Lung (tissue), 12 donors: ENCODE data around the gene C9orf50. TPM values are rescaled to one million over a fixed set of nuclear protein-coding genes. Genes with fewer than 3 reads are reported as not detected.

Experiments
- ATAC-seq: fragments of 200-7000 bp; cut with Tn5 transposase; one replicate; pipeline ENCODE4 v1.9.1; 2020; ENCODE audit warnings: moderate number of reproducible peaks; ENCODE audit not compliant: insufficient read depth, low FRiP score
- DNase-seq, 3 donors: peaks; one replicate each; pipeline ENCODE4 v3.0.0-alpha.2; 2013 to 2017
- H3K27ac ChIP-seq, 2 donors: one replicate each; pipeline ENCODE4 v1.5.1; 2013; ENCODE audit warnings: mild to moderate bottlenecking in 2 of 2, moderate library complexity in 2 of 2, control low read depth in 1 of 2, inconsistent platforms in 1 of 2, low read depth in 1 of 2, low read length in 1 of 2
- H3K27me3 ChIP-seq, 3 donors: one replicate each; pipeline ENCODE4 v1.5.1; 2013; ENCODE audit warnings: low read length in 2 of 3; ENCODE audit not compliant: control insufficient read depth in 3 of 3, insufficient read depth in 3 of 3
- H3K36me3 ChIP-seq, 4 donors: one replicate each; pipeline ENCODE4 v1.5.1; 2013; ENCODE audit warnings: low read length in 4 of 4, mild to moderate bottlenecking in 1 of 4, moderate library complexity in 1 of 4; ENCODE audit not compliant: control insufficient read depth in 4 of 4, insufficient read depth in 4 of 4
- H3K4me1 ChIP-seq, 5 donors: one replicate each; pipeline ENCODE4 v1.5.1; 2013; ENCODE audit warnings: low read length in 5 of 5, mild to moderate bottlenecking in 2 of 5, moderate library complexity in 1 of 5; ENCODE audit not compliant: control insufficient read depth in 5 of 5, insufficient read depth in 5 of 5
- H3K4me3 ChIP-seq: one replicate; pipeline ENCODE4 v1.5.1; 2013; ENCODE audit warnings: mild to moderate bottlenecking, control low read depth, moderate library complexity
- H3K9ac ChIP-seq, 2 donors: one replicate each; pipeline ENCODE4 v1.5.1; 2013; ENCODE audit warnings: low read length in 2 of 2, control low read depth in 1 of 2; ENCODE audit not compliant: insufficient read depth in 1 of 2
- H3K9me3 ChIP-seq, 4 donors: one replicate each; pipeline ENCODE4 v1.5.1; 2013; ENCODE audit warnings: low read length in 3 of 4, mild to moderate bottlenecking in 1 of 4, moderate library complexity in 1 of 4; ENCODE audit not compliant: control insufficient read depth in 4 of 4, insufficient read depth in 3 of 4
- WGBS, 2 donors: extraction: QIAGEN DNeasy Blood & Tissue Kit; methylation state at CpG; one replicate each; pipeline ENCODE4 v1.1.7; 2013; 5-methylcytosine and 5-hydroxymethylcytosine counted together
- polyA plus RNA-seq, 2 donors: library from polyadenylated mRNA; stranded (reverse); fragments of 200-250 nt; gene quantifications; one replicate each; pipeline ENCODE4 v1.2.1, GENCODE V29; 2013
- total RNA-seq, 2 donors: library from RNA; depleted of rRNA in 1 of 2; stranded (reverse); fragments of >200 nt in 1 of 2; gene quantifications; one replicate each; pipeline ENCODE4 v1.2.1, GENCODE V29; 2014 to 2021
- TF ChIP-seq, protein P1 (sequence below): IDR thresholded peaks from 2 replicates; pipeline ENCODE4 v1.5.1; 2012; ENCODE audit warnings: mild to moderate bottlenecking; ENCODE audit errors: control extremely low read depth, extremely low read depth
- donor health status: control.
- donor health status: control.
- donor health status: Bipolar disorder and iron deficiency.
- donor health status: healthy.
- donor health status: DM: yes; HTN: yes; CAD: no.

The C9orf50 gene
- total and polyA plus RNA-seq, 4 donors = 0.15 to 0.28 TPM; not detected in 2

DNA sequence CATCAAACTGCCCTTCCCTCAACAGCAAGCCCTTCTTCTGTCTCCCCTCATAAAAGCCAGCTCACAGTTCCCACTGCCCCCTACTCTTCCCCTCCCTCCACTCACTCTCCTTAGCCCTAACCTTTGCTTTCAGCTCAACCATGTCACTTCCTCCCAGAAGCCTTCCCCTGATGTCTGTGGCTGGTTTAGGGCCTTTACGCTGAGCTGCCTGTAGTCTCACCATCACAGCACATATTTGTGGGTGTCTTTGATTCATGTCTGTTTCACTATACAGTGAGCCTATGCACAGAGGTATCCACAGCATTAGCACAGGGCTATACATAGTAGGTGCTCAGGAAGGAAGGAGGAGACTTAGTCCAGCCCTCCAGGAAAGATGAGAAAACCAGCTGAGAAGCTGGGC, 34.7 kb downstream of the C9orf50 start:
- WGBS, 2 donors = 86 to 93% methylated on average over 1 of the region's 1 CpG
- DNase-seq = no peak
- Histone ChIP-seq H3K27me3 (no peaks in the 10 kb centered on the region), H3K4me1 (peaks cover 0 to 19% (median 4%) of the 10 kb centered on the region in 5 donors), H3K9ac (no peak overlapping the region), H3K4me3 (no peak overlapping the region), H3K27ac (no peak overlapping the region), H3K36me3 (no peaks in the 10 kb centered on the region), H3K9me3 (no peaks in the 10 kb centered on the region)
- TF ChIP-seq, protein P1, sequence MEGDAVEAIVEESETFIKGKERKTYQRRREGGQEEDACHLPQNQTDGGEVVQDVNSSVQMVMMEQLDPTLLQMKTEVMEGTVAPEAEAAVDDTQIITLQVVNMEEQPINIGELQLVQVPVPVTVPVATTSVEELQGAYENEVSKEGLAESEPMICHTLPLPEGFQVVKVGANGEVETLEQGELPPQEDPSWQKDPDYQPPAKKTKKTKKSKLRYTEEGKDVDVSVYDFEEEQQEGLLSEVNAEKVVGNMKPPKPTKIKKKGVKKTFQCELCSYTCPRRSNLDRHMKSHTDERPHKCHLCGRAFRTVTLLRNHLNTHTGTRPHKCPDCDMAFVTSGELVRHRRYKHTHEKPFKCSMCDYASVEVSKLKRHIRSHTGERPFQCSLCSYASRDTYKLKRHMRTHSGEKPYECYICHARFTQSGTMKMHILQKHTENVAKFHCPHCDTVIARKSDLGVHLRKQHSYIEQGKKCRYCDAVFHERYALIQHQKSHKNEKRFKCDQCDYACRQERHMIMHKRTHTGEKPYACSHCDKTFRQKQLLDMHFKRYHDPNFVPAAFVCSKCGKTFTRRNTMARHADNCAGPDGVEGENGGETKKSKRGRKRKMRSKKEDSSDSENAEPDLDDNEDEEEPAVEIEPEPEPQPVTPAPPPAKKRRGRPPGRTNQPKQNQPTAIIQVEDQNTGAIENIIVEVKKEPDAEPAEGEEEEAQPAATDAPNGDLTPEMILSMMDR = no peak
- no peak for ATAC-seq

DNA sequence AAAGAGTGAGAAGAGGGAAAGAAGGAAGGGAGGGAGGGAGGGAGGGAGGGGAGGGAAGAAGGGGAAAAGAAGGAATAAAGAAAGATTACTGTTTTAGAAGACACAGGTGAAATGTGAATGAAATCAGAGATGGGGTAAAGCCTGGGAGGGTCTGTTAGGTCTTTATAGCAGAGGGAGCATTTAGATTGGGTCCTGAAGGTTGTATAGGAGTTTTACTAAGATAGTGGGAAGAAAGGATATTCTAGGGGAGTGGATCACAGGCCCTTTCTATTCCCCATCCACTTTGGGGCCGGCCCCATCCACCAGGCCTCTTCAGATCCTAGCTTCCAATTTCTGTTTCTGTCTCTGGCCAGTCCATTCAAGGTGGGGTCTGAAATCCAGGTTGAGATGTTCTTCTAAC, 35.5 kb downstream of the C9orf50 start:
- no peak overlapping the region for H3K27ac ChIP-seq
- no peak for ATAC-seq
- no peak overlapping the region for H3K4me3 ChIP-seq
- no peaks in the 10 kb centered on the region for H3K27me3 ChIP-seq
- peaks cover 0 to 19% (median 4%) of the 10 kb centered on the region in 5 donors for H3K4me1 ChIP-seq
- DNase-seq = no peak
- 95 to 100% methylated on average over 1 of the region's 1 CpG for WGBS, 2 donors
- H3K9me3 ChIP-seq = no peaks in the 10 kb centered on the region
- no peak overlapping the region for H3K9ac ChIP-seq
- no peaks in the 10 kb centered on the region for H3K36me3 ChIP-seq
- TF ChIP-seq, protein P1 = no peak

DNA sequence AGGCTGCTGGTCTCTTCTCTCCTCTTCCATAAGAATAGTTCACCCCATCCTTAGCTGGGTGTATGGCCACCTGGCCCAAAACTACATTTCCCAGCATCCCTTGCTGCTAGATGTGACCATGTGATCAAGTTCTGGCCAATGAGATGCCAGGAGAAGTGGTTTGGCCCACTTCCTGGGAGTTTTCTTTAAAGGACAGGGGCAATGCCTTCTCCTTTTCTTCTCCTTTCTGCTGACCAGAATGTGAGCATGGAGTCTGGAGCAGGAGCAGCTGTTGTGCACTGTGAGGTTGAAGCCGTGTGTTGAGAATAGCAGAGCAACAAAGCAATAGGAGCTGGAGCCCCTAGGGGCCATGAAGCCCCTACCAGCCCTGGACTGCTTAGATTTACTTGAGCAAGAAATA, 36.8 kb downstream of the C9orf50 start:
- TF ChIP-seq, protein P1 = no peak
- Histone ChIP-seq H3K4me1 (peaks cover 0 to 19% (median 4%) of the 10 kb centered on the region in 5 donors), H3K9ac (no peak overlapping the region), H3K36me3 (no peaks in the 10 kb centered on the region), H3K4me3 (no peak overlapping the region), H3K27ac (peak overlapping the region in 1 of 2 donors; percentile 49), H3K9me3 (no peaks in the 10 kb centered on the region), H3K27me3 (no peaks in the 10 kb centered on the region)
- ATAC-seq (peak; percentile 38), DNase-seq (peak; percentile 60 to 83 (median 80))
- WGBS, 2 donors = 79 to 88% methylated on average over 1 of the region's 1 CpG
